ENCODE data around the gene ARHGEF3. TPM values are rescaled to one million over a fixed set of nuclear protein-coding genes. Genes with fewer than 3 reads are reported as not detected.

ARHGEF3 gene
- total RNA-seq, 1 donor from 2014 or later, result 59.2 TPM

- no peak overlapping the region for H3K4me3 Mint-ChIP-seq
- no peak for DNase-seq (ENCODE audit: low spot score)
- no peak overlapping the region for H3K27ac Mint-ChIP-seq
- H3K27me3 Mint-ChIP-seq (ENCODE audit: insufficient read depth), result no peaks in the 10 kb centered on the region
- H3K4me1 Mint-ChIP-seq (ENCODE audit: low read depth), result peaks cover 8% of the 10 kb centered on the region
- no peaks in the 10 kb centered on the region for H3K9me3 Mint-ChIP-seq
- H3K36me3 Mint-ChIP-seq (ENCODE audit: low read depth), result peaks cover 9% of the 10 kb centered on the region
- intact Hi-C loops (cut with micrococcal nuclease), result no loop called here
Measured at GRCh38 chr3:56831572-56831971, 29.8 kb upstream of the ARHGEF3 start.

GRCh38 chr3:56830884-56831283, 29.1 kb upstream of the ARHGEF3 start:
- no peak for DNase-seq (ENCODE audit: low spot score)
- intact Hi-C loops (cut with micrococcal nuclease), result no loop called here
- Mint-ChIP-seq H3K4me1 (ENCODE audit: low read depth) (peaks cover 15% of the 10 kb centered on the region), H3K9me3 (no peaks in the 10 kb centered on the region), H3K27me3 (ENCODE audit: insufficient read depth) (no peaks in the 10 kb centered on the region), H3K36me3 (ENCODE audit: low read depth) (peaks cover 6% of the 10 kb centered on the region), H3K27ac (no peak overlapping the region), H3K4me3 (no peak overlapping the region)

- no peaks in the 10 kb centered on the region for H3K27me3 Mint-ChIP-seq (ENCODE audit: insufficient read depth)
- H3K4me1 Mint-ChIP-seq (ENCODE audit: low read depth), result peaks cover 28% of the 10 kb centered on the region
- H3K9me3 Mint-ChIP-seq, result no peaks in the 10 kb centered on the region
- intact Hi-C loops (cut with micrococcal nuclease), result no loop called here
- H3K36me3 Mint-ChIP-seq (ENCODE audit: low read depth), result peaks cover 3% of the 10 kb centered on the region
- DNase-seq (ENCODE audit: low spot score), result no peak
- H3K4me3 Mint-ChIP-seq, result no peak overlapping the region
- no peak overlapping the region for H3K27ac Mint-ChIP-seq
Measured at GRCh38 chr3:56829533-56829932, 27.8 kb upstream of the ARHGEF3 start.

GRCh38 chr3:56826831-56827722, 25.3 kb upstream of the ARHGEF3 start:
- no peak overlapping the region for H3K4me3 Mint-ChIP-seq
- intact Hi-C loops (cut with micrococcal nuclease), result no loop called here
- DNase-seq (ENCODE audit: low spot score), result no peak
- peaks cover 47% of the 10 kb centered on the region for H3K4me1 Mint-ChIP-seq (ENCODE audit: low read depth)
- no peak overlapping the region for H3K27ac Mint-ChIP-seq
- H3K9me3 Mint-ChIP-seq, result no peaks in the 10 kb centered on the region
- no peaks in the 10 kb centered on the region for H3K27me3 Mint-ChIP-seq (ENCODE audit: insufficient read depth)
- H3K36me3 Mint-ChIP-seq (ENCODE audit: low read depth), result peaks cover 3% of the 10 kb centered on the region

- intact Hi-C loops (cut with micrococcal nuclease), result no loop called here
Measured at GRCh38 chr3:56825567-56826438, 24.1 kb upstream of the ARHGEF3 start.

GRCh38 chr3:56823984-56824703, 22.4 kb upstream of the ARHGEF3 start:
- Mint-ChIP-seq H3K36me3 (ENCODE audit: low read depth) (no peaks in the 10 kb centered on the region), H3K4me1 (ENCODE audit: low read depth) (peaks cover 47% of the 10 kb centered on the region), H3K9me3 (no peaks in the 10 kb centered on the region), H3K4me3 (no peak overlapping the region), H3K27me3 (ENCODE audit: insufficient read depth) (no peaks in the 10 kb centered on the region), H3K27ac (no peak overlapping the region)
- DNase-seq (ENCODE audit: low spot score), result no peak
- intact Hi-C loops (cut with micrococcal nuclease), result no loop called here

More at GRCh38 chr3:56825567-56826438, 24.1 kb upstream of the ARHGEF3 start:
- H3K27me3 Mint-ChIP-seq (ENCODE audit: insufficient read depth), result no peaks in the 10 kb centered on the region
- H3K4me1 Mint-ChIP-seq (ENCODE audit: low read depth), result peaks cover 47% of the 10 kb centered on the region
- H3K27ac Mint-ChIP-seq, result no peak overlapping the region
- no peaks in the 10 kb centered on the region for H3K9me3 Mint-ChIP-seq
- DNase-seq (ENCODE audit: low spot score), result no peak
- H3K36me3 Mint-ChIP-seq (ENCODE audit: low read depth), result no peaks in the 10 kb centered on the region
- H3K4me3 Mint-ChIP-seq, result no peak overlapping the region

GRCh38 chr3:56823421-56823926, 21.7 kb upstream of the ARHGEF3 start:
- intact Hi-C loops (cut with micrococcal nuclease), result no loop called here
- Mint-ChIP-seq H3K4me3 (no peak overlapping the region), H3K4me1 (ENCODE audit: low read depth) (peaks cover 52% of the 10 kb centered on the region), H3K27me3 (ENCODE audit: insufficient read depth) (no peaks in the 10 kb centered on the region), H3K9me3 (no peaks in the 10 kb centered on the region), H3K36me3 (ENCODE audit: low read depth) (no peaks in the 10 kb centered on the region), H3K27ac (no peak overlapping the region)
- DNase-seq (ENCODE audit: low spot score), result no peak

- H3K4me3 Mint-ChIP-seq, result no peak overlapping the region
- no peaks in the 10 kb centered on the region for H3K9me3 Mint-ChIP-seq
- H3K36me3 Mint-ChIP-seq (ENCODE audit: low read depth), result no peaks in the 10 kb centered on the region
- no peak overlapping the region for H3K27ac Mint-ChIP-seq
- no peaks in the 10 kb centered on the region for H3K27me3 Mint-ChIP-seq (ENCODE audit: insufficient read depth)
- peaks cover 55% of the 10 kb centered on the region for H3K4me1 Mint-ChIP-seq (ENCODE audit: low read depth)
- intact Hi-C loops (cut with micrococcal nuclease), result no loop called here
- DNase-seq (ENCODE audit: low spot score), result no peak
Measured at GRCh38 chr3:56822501-56822900, 20.8 kb upstream of the ARHGEF3 start.

- Mint-ChIP-seq H3K9me3 (no peaks in the 10 kb centered on the region), H3K27ac (no peak overlapping the region), H3K4me1 (ENCODE audit: low read depth) (peaks cover 32% of the 10 kb centered on the region), H3K36me3 (ENCODE audit: low read depth) (no peaks in the 10 kb centered on the region), H3K27me3 (ENCODE audit: insufficient read depth) (no peaks in the 10 kb centered on the region), H3K4me3 (no peak overlapping the region)
- intact Hi-C loops (cut with micrococcal nuclease), result no loop called here
- DNase-seq (ENCODE audit: low spot score), result no peak
Measured at GRCh38 chr3:56819016-56819809, 17.5 kb upstream of the ARHGEF3 start.

- no peak for DNase-seq (ENCODE audit: low spot score)
- no peaks in the 10 kb centered on the region for H3K27me3 Mint-ChIP-seq (ENCODE audit: insufficient read depth)
- H3K4me3 Mint-ChIP-seq, result no peak overlapping the region
- no peaks in the 10 kb centered on the region for H3K36me3 Mint-ChIP-seq (ENCODE audit: low read depth)
- intact Hi-C loops (cut with micrococcal nuclease), result no loop called here
- no peaks in the 10 kb centered on the region for H3K9me3 Mint-ChIP-seq
- H3K4me1 Mint-ChIP-seq (ENCODE audit: low read depth), result peaks cover 32% of the 10 kb centered on the region
- H3K27ac Mint-ChIP-seq, result no peak overlapping the region
Measured at GRCh38 chr3:56818156-56818985, 16.6 kb upstream of the ARHGEF3 start.

- H3K4me1 Mint-ChIP-seq (ENCODE audit: low read depth), result peaks cover 32% of the 10 kb centered on the region
- H3K27ac Mint-ChIP-seq, result no peak overlapping the region
- H3K27me3 Mint-ChIP-seq (ENCODE audit: insufficient read depth), result no peaks in the 10 kb centered on the region
- H3K36me3 Mint-ChIP-seq (ENCODE audit: low read depth), result no peaks in the 10 kb centered on the region
- no peaks in the 10 kb centered on the region for H3K9me3 Mint-ChIP-seq
- intact Hi-C loops (cut with micrococcal nuclease), result no loop called here
- DNase-seq (ENCODE audit: low spot score), result no peak
- H3K4me3 Mint-ChIP-seq, result no peak overlapping the region
Measured at GRCh38 chr3:56817646-56818045, 15.9 kb upstream of the ARHGEF3 start.
